Cardiac muscle cell (in vitro differentiated cells and primary cell): ENCODE results near the gene SYNPO. TPM values are rescaled to one million over a fixed set of nuclear protein-coding genes. Genes with fewer than 3 reads are reported as not detected.

Experiments used
- DNase-seq, 2 donors: peaks; one replicate each; pipeline versions ENCODE4 v3.0.0 to v3.0.0-alpha.2; 2010 to 2017; ENCODE audit warnings: low read depth in 1 of 2, low spot score in 1 of 2
- H3K27ac ChIP-seq: fragments of 200-600 bp; sonication (generic); 2 replicates; pipeline ENCODE4 v1.5.1; 2016
- H3K27me3 ChIP-seq: fragments of 200-600 bp; sonication (generic); 2 replicates; pipeline ENCODE4 v1.6.0; 2016; ENCODE audit warnings: control low read depth
- H3K36me3 ChIP-seq: fragments of 200-600 bp; sonication (generic); 2 replicates; pipeline ENCODE4 v1.5.1; 2016; ENCODE audit warnings: control low read depth
- H3K4me1 ChIP-seq: fragments of 200-600 bp; sonication (generic); 2 replicates; pipeline ENCODE4 v1.8.1; 2017; ENCODE audit warnings: low read depth, mild to moderate bottlenecking, mixed run types
- H3K4me3 ChIP-seq: fragments of 200-600 bp; sonication (generic); 2 replicates; pipeline ENCODE4 v1.5.1; 2016; ENCODE audit warnings: mild to moderate bottlenecking
- H3K9me3 ChIP-seq: fragments of 200-600 bp; sonication (generic); 2 replicates; pipeline ENCODE4 v1.5.1; 2017; ENCODE audit warnings: low read depth, mild to moderate bottlenecking, control low read depth
- CTCF ChIP-seq: IDR thresholded peaks from 2 replicates; pipeline ENCODE4 v1.5.1; 2012; ENCODE audit warnings: low read depth, mild to moderate bottlenecking, low read length
- polyA plus RNA-seq: library from polyadenylated mRNA; unstranded; fragments of >200 nt; fragmentation: Nextera tagmentation; extraction: Ambion mirVana; gene quantifications from 2 replicates; pipeline ENCODE4 v1.2.1, GENCODE V29; 2016
- total RNA-seq: library from RNA; depleted of rRNA; stranded (reverse); fragments of >200 nt; gene quantifications from 2 replicates; pipeline ENCODE4 v1.2.3, GENCODE V29; 2016

The SYNPO gene
- total RNA-seq (2.7 and 4.4 TPM in 2 replicates), polyA plus RNA-seq (0.94 and 1.1 TPM in 2 replicates)

GRCh38 chr5:150640311-150641005 lies at the start of gene SYNPO:
Gene SYNPO (plus strand): TSS chr5:150640660. CDS start chr5:150648276, 7,616 bp downstream.
- Histone ChIP-seq H3K4me1 (peaks cover 33% of the 10 kb centered on the region), H3K4me3 (no peak within 1 kb of the TSS), H3K27ac (no peak within 1 kb of the TSS), H3K9me3 (no peaks in the 10 kb centered on the region), H3K27me3 (no peaks in the 10 kb centered on the region), H3K36me3 (no peaks in the 10 kb centered on the region)
- DNase-seq, result peak in 1 of 2 donors; percentile 99
- TF ChIP-seq CTCF, result no peak

- Histone ChIP-seq H3K9me3 (no peaks in the 10 kb centered on the region), H3K27ac (no peak overlapping the region), H3K36me3 (no peaks in the 10 kb centered on the region), H3K4me1 (peaks cover 25% of the 10 kb centered on the region), H3K4me3 (no peak overlapping the region), H3K27me3 (no peaks in the 10 kb centered on the region)
- DNase-seq, result peak in 1 of 2 donors; percentile 70
- TF ChIP-seq CTCF, result no peak
Observed at GRCh38 chr5:150590979-150591695, 49.3 kb upstream of the SYNPO start.

GRCh38 chr5:150593593-150593992 lies 46.9 kb upstream of the SYNPO start:
- DNase-seq, result peak in 1 of 2 donors; percentile 44
- Histone ChIP-seq H3K4me3 (no peak overlapping the region), H3K36me3 (no peaks in the 10 kb centered on the region), H3K27ac (no peak overlapping the region), H3K9me3 (no peaks in the 10 kb centered on the region), H3K4me1 (peaks cover 26% of the 10 kb centered on the region), H3K27me3 (no peaks in the 10 kb centered on the region)
- no peak for TF ChIP-seq CTCF

- Histone ChIP-seq H3K4me1 (peaks cover 26% of the 10 kb centered on the region), H3K27ac (no peak overlapping the region), H3K36me3 (no peaks in the 10 kb centered on the region), H3K4me3 (no peak overlapping the region), H3K9me3 (no peaks in the 10 kb centered on the region), H3K27me3 (no peaks in the 10 kb centered on the region)
- TF ChIP-seq CTCF, result no peak
- DNase-seq, result no peak
Observed at GRCh38 chr5:150593996-150594395, 46.5 kb upstream of the SYNPO start.

- Histone ChIP-seq H3K4me1 (peaks cover 26% of the 10 kb centered on the region), H3K4me3 (no peak overlapping the region), H3K27ac (peak overlapping the region; percentile 31), H3K36me3 (no peaks in the 10 kb centered on the region), H3K27me3 (no peaks in the 10 kb centered on the region), H3K9me3 (no peaks in the 10 kb centered on the region)
- peak; percentile 36 to 95 for DNase-seq
- no peak for TF ChIP-seq CTCF
Observed at GRCh38 chr5:150595466-150596031, 44.9 kb upstream of the SYNPO start.
